Endothelial cell (in vitro differentiated cells): ENCODE measurements around the gene NBEA. TPM values are rescaled to one million over a fixed set of nuclear protein-coding genes. Genes with fewer than 3 reads are reported as not detected.
A peak's percentile ranks its signal among the peaks of the same experiment; 100 is the strongest.

Experiments used
- DNase-seq: peaks from one replicate; pipeline ENCODE4 v3.0.0; 2021; ENCODE audit warnings: low spot score
- H3K27ac Mint-ChIP-seq: one replicate; pipeline ENCODE4 v1.8.0; 2021; ENCODE audit warnings: mixed read lengths, inconsistent platforms; ENCODE audit not compliant: unreplicated experiment
- H3K27me3 Mint-ChIP-seq: one replicate; pipeline ENCODE4 v1.8.0; 2021; ENCODE audit warnings: mild to moderate bottlenecking, moderate library complexity, mixed read lengths, inconsistent platforms; ENCODE audit not compliant: unreplicated experiment
- H3K36me3 Mint-ChIP-seq: one replicate; pipeline ENCODE4 v1.8.0; 2021; ENCODE audit warnings: mild to moderate bottlenecking, low read depth, mixed read lengths, inconsistent platforms; ENCODE audit not compliant: unreplicated experiment
- H3K4me1 Mint-ChIP-seq: one replicate; pipeline ENCODE4 v1.8.0; 2021; ENCODE audit warnings: mild to moderate bottlenecking, mixed read lengths, inconsistent platforms; ENCODE audit not compliant: unreplicated experiment
- H3K4me3 Mint-ChIP-seq: one replicate; pipeline ENCODE4 v1.8.0; 2021; ENCODE audit warnings: mild to moderate bottlenecking, mixed read lengths, inconsistent platforms; ENCODE audit not compliant: unreplicated experiment
- H3K9me3 Mint-ChIP-seq: one replicate; pipeline ENCODE4 v1.8.0; 2021; ENCODE audit warnings: mixed read lengths, inconsistent platforms; ENCODE audit not compliant: unreplicated experiment
- CTCF ChIP-seq: fragments of 200-600 bp; sonication (generic); IDR thresholded peaks from one replicate; pipeline ENCODE4 v1.5.0; 2021; ENCODE audit warnings: antibody characterized with exemption; ENCODE audit not compliant: unreplicated experiment
- total RNA-seq: library from RNA; stranded (reverse); fragmentation: NEBNext Ultra II Directional; extraction: Animal tissue kit (Norgen Biotek cat#: 25700); gene quantifications from one replicate; pipeline ENCODE4 v1.2.1, GENCODE V29; 2021; ENCODE audit not compliant: unreplicated experiment

NBEA gene
- total RNA-seq, 1 donor from 2014 or later: 11.7 TPM

GRCh38 chr13:35143123-35143522 is 201.1 kb downstream of the NBEA start:
- Mint-ChIP-seq H3K36me3 (peaks cover 3% of the 10 kb centered on the region), H3K9me3 (no peaks in the 10 kb centered on the region), H3K4me3 (no peak overlapping the region), H3K4me1 (peaks cover 4% of the 10 kb centered on the region), H3K27me3 (no peaks in the 10 kb centered on the region), H3K27ac (no peak overlapping the region)
- no peak for DNase-seq
- TF ChIP-seq CTCF: no peak

- Mint-ChIP-seq H3K27ac (no peak overlapping the region), H3K4me3 (no peak overlapping the region), H3K9me3 (no peaks in the 10 kb centered on the region), H3K4me1 (peaks cover 4% of the 10 kb centered on the region), H3K36me3 (peaks cover 3% of the 10 kb centered on the region), H3K27me3 (no peaks in the 10 kb centered on the region)
- TF ChIP-seq CTCF: no peak
- no peak for DNase-seq
Observed at GRCh38 chr13:35144166-35144890, 202.3 kb downstream of the NBEA start.

- Mint-ChIP-seq H3K36me3 (peaks cover 3% of the 10 kb centered on the region), H3K27me3 (no peaks in the 10 kb centered on the region), H3K27ac (no peak overlapping the region), H3K4me3 (no peak overlapping the region), H3K9me3 (no peaks in the 10 kb centered on the region), H3K4me1 (peaks cover 4% of the 10 kb centered on the region)
- TF ChIP-seq CTCF: no peak
- DNase-seq: no peak
Observed at GRCh38 chr13:35146686-35147085, 204.6 kb downstream of the NBEA start.

GRCh38 chr13:35157143-35157755 is 215.2 kb downstream of the NBEA start:
- H3K27me3 Mint-ChIP-seq: peaks cover 2% of the 10 kb centered on the region
- no peak overlapping the region for H3K4me3 Mint-ChIP-seq
- DNase-seq: peak; percentile 48
- TF ChIP-seq CTCF: peak; percentile 76
- H3K4me1 Mint-ChIP-seq: peaks cover under 1% of the 10 kb centered on the region
- H3K36me3 Mint-ChIP-seq: no peaks in the 10 kb centered on the region
- no peak overlapping the region for H3K27ac Mint-ChIP-seq
- no peaks in the 10 kb centered on the region for H3K9me3 Mint-ChIP-seq

GRCh38 chr13:35159041-35159440 is 217.0 kb downstream of the NBEA start:
- no peak overlapping the region for H3K4me3 Mint-ChIP-seq
- H3K36me3 Mint-ChIP-seq: no peaks in the 10 kb centered on the region
- H3K27ac Mint-ChIP-seq: no peak overlapping the region
- H3K4me1 Mint-ChIP-seq: peaks cover 4% of the 10 kb centered on the region
- H3K27me3 Mint-ChIP-seq: peaks cover 2% of the 10 kb centered on the region
- H3K9me3 Mint-ChIP-seq: no peaks in the 10 kb centered on the region
- TF ChIP-seq CTCF: no peak
- no peak for DNase-seq
